ENCODE data around the gene ALAD.
"Not testable (repeated sequence)": the region's sequence is repeated elsewhere in the genome, so short reads cannot be mapped to it uniquely, and the experiment has no call there.

The ALAD gene

GRCh38 chr9:113386571-113387393 lies 14.3 kb downstream of the ALAD start:
- ChIA-PET POLR2A (interaction anchor here (0.9 to 2.2 kb wide), 4 partner anchors 10 to 47 kb away, joined by 3 to 7 read pairs (median 4); partner anchors contain the start of genes C9orf43, HDHD3, POLE3 and WDR31), CTCF (no interaction called here)
- TF ChIP-seq SP1 (IDR thresholded peaks at IDR 0.05) (no peak), BHLHE40 (IDR thresholded peaks at IDR 0.05; ENCODE audit: borderline replicate concordance) (no peak), CTBP1 (IDR thresholded peaks at IDR 0.05; ENCODE audit: borderline replicate concordance) (no peak), PKNOX1 (IDR thresholded peaks at IDR 0.05) (no peak), FOXK2 (IDR thresholded peaks at IDR 0.05) (no peak), TARDBP (IDR thresholded peaks at IDR 0.05) (no peak), NFRKB (IDR thresholded peaks at IDR 0.05) (no peak), HDGF (IDR thresholded peaks at IDR 0.05; ENCODE audit: borderline replicate concordance) (no peak), ELF4 (IDR thresholded peaks at IDR 0.05) (no peak), ARNT (IDR thresholded peaks at IDR 0.05) (no peak), L3MBTL2 (conservative IDR thresholded peaks at IDR 0.05) (no peak), FOXM1 (IDR thresholded peaks at IDR 0.05; ENCODE audit: borderline replicate concordance) (no peak), ZNF384 (IDR thresholded peaks at IDR 0.05) (no peak), SUZ12 (IDR thresholded peaks at IDR 0.05) (no peak), LEF1 (IDR thresholded peaks at IDR 0.05; ENCODE audit: borderline replicate concordance) (no peak), FOXA1 (IDR thresholded peaks at IDR 0.05) (no peak)
- no peak for DNase-seq (ENCODE audit: extremely low spot score)

DNA sequence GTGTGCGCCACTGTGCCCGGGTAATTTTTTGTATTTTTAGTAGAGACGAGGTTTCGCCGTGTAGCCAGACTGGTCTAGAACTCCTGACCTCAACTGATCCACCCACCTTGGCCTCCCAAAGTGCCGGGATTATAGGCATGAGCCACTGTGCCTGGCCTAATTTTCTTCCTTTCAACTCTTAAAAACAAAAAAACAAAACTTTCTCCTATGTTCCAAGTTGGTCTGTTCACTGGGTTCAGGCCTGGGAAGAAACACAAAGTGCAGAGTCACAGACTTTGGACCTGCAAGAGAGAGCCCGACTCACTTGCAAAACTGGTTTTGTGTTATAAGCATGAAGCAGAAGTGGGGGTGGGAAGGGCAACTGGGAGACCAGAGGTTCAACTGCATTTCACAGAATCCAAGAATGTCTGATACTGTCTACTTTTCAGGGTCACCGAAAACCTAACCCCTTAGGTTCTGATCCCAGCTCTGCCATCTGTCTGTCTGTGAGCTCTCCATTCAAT lies 19.1 kb downstream of the ALAD start:
- TF ChIP-seq SP1 (IDR thresholded peaks at IDR 0.05) = no peak
- TF ChIP-seq ZNF384 (IDR thresholded peaks at IDR 0.05) = no peak
- TF ChIP-seq FOXA1 (IDR thresholded peaks at IDR 0.05) = no peak
- no peak for TF ChIP-seq FOXM1 (IDR thresholded peaks at IDR 0.05; ENCODE audit: borderline replicate concordance)
- TF ChIP-seq ELF4 (IDR thresholded peaks at IDR 0.05) = no peak
- TF ChIP-seq LEF1 (IDR thresholded peaks at IDR 0.05; ENCODE audit: borderline replicate concordance) = no peak
- TF ChIP-seq FOXK2 (IDR thresholded peaks at IDR 0.05) = no peak
- TF ChIP-seq HDGF (IDR thresholded peaks at IDR 0.05; ENCODE audit: borderline replicate concordance) = no peak
- ChIA-PET POLR2A (interaction anchor here (1.0 kb wide), 1 partner anchor 42 kb away, joined by 3 read pairs; the partner anchor contains the start of gene WDR31), CTCF (no interaction called here)
- DNase-seq (ENCODE audit: extremely low spot score) = no peak

- DNase-seq (ENCODE audit: extremely low spot score); CTCF ChIA-PET; POLR2A ChIA-PET: not testable (repeated sequence)
These were observed 19.6 kb downstream of the ALAD start for GRCh38 chr9:113381441-113381840.

DNA sequence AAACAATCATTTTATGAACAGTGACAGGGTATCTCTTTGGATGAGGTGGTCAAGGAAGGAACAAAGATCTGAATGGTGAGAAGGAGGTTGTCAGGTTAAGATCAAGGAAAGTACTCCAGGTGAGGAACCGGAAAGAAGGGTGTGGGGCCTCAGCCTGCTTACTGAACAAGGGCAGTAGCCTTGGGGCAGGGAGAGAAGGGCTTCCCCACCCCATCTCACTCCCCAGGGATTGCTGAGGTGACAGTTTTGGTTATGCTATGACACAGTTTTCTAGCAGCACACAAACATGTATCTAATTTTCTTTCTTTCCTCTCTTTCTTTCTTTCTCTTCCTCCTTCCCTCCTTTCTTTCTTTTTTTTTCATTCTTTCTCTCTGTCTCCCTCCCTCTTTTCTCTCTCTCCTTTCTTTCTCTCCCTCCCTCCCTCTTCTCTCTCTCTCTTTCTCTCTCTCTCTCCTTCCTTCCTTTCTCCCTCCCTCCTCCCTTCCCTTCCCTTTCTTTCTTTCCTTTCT lies 20.2 kb downstream of the ALAD start:
- TF ChIP-seq SP1 (IDR thresholded peaks at IDR 0.05) (no peak), BHLHE40 (IDR thresholded peaks at IDR 0.05; ENCODE audit: borderline replicate concordance) (no peak), PKNOX1 (IDR thresholded peaks at IDR 0.05) (no peak), FOXK2 (IDR thresholded peaks at IDR 0.05) (no peak), NFRKB (IDR thresholded peaks at IDR 0.05) (no peak), FOXA1 (IDR thresholded peaks at IDR 0.05) (no peak), HDGF (IDR thresholded peaks at IDR 0.05; ENCODE audit: borderline replicate concordance) (no peak), ARNT (IDR thresholded peaks at IDR 0.05) (no peak), L3MBTL2 (conservative IDR thresholded peaks at IDR 0.05) (no peak), ZNF384 (IDR thresholded peaks at IDR 0.05) (no peak), TARDBP (IDR thresholded peaks at IDR 0.05) (no peak), ELF4 (IDR thresholded peaks at IDR 0.05) (no peak), CTBP1 (IDR thresholded peaks at IDR 0.05; ENCODE audit: borderline replicate concordance) (no peak), FOXM1 (IDR thresholded peaks at IDR 0.05; ENCODE audit: borderline replicate concordance) (no peak), LEF1 (IDR thresholded peaks at IDR 0.05; ENCODE audit: borderline replicate concordance) (no peak), SUZ12 (IDR thresholded peaks at IDR 0.05) (no peak)
- no peak for DNase-seq (ENCODE audit: extremely low spot score)
- POLR2A ChIA-PET = no interaction called here
- CTCF ChIA-PET = no interaction called here

- POLR2A ChIA-PET; DNase-seq (ENCODE audit: extremely low spot score); CTCF ChIA-PET: not testable (repeated sequence)
These were observed 21.3 kb downstream of the ALAD start for GRCh38 chr9:113379829-113380210.

DNA sequence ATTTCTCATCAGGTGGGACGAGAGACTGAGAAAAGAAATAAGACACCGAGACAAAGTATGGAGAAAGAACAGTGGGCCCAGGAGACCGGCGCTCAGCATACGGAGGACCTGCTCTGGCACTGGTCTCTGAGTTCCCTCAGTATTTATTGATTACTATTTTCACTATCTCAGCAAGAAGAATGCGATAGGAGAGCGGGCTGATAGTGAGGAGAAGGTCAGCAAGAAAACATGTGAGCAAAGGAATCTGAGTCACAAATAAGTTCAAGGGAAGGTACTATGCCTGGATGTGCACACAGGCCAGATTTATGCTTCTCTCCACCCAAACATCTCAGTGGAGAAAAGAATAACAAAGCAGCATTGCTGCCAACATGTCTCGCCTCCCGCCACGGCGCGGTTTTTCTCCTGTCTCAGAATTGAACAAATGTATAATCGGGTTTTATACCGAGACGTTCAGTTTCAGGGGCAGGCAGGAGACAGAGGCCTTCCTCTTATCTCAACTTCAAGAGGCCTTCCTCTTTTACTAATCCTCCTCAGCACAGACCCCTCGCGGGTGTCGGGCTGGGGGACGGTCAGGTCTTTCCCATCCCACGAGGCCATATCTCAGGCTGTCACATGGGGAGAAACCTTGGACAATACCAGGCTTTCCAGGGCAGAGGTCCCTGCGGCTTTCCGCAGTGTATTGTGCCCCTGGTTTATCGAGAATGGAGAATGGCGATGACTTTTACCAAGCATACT lies 21.8 kb downstream of the ALAD start:
- CTCF ChIA-PET; DNase-seq (ENCODE audit: extremely low spot score); POLR2A ChIA-PET: not testable (repeated sequence)
